HCT116 (cell line): Measurements from ENCODE around the gene ABHD16B. TPM values are rescaled to one million over a fixed set of nuclear protein-coding genes. Genes with fewer than 3 reads are reported as not detected.

Experiments
- ATAC-seq: fragments of 200-7000 bp; cut with Tn5 transposase; 2 replicates; pipeline ENCODE4 v1.9.1; 2020; ENCODE audit warnings: mild to moderate bottlenecking, moderate library complexity
- BruUV-seq: library from RNA; stranded (reverse); fragments of 400-500 nt; replicated peaks from 2 replicates; lab custom pipeline; 2021; lab: Mats Ljungman, UMichigan
- CTCF ChIA-PET: fragments of 300-600 bp; sonication (Branson Sonifier 250); formaldehyde crosslinking; loops from one replicate; lab custom pipeline; 2021; ENCODE audit warnings: antibody characterized with exemption; lab: Charles Lee
- POLR2A ChIA-PET: fragments of 300-600, 350-600 bp; sonication (Branson Sonifier 250); formaldehyde crosslinking; loops from one replicate; lab custom pipeline; 2021; ENCODE audit warnings: antibody characterized with exemption; lab: Charles Lee
- RAD21 ChIA-PET, 2 experiments: fragments of 300-600 bp; sonication (Branson Sonifier 250); formaldehyde crosslinking; loops; one replicate each; lab custom pipeline; 2023; ENCODE audit warnings: low total read pairs in 2 of 2; ENCODE audit not compliant: uncharacterized antibody in 2 of 2, unreplicated experiment in 2 of 2, low non-redundant PET in 1 of 2; lab: Charles Lee
- DNase-seq: peaks from one replicate; pipeline ENCODE4 v3.0.0-alpha.2; 2010; ENCODE audit warnings: low read depth, low spot score
- H2AFZ ChIP-seq: fragments of 200-600 bp; shearing (Covaris generic), sonication (generic); 2 replicates; pipeline ENCODE4 v1.6.1; 2017; ENCODE audit warnings: low read depth, mixed run types, mixed read lengths, antibody characterized with exemption, low read length; ENCODE audit not compliant: poor library complexity, severe bottlenecking
- H3K27ac ChIP-seq: 2 replicates; pipeline ENCODE4 v1.5.1; 2012; ENCODE audit warnings: low read depth, low read length
- H3K27me3 ChIP-seq: fragments of 200-600 bp; sonication (generic); 2 replicates; pipeline ENCODE4 v1.6.1; 2016; ENCODE audit warnings: mixed run types, low read length, mixed read lengths; ENCODE audit not compliant: insufficient read depth
- H3K36me3 ChIP-seq, 2 experiments: fragments of 200-500 bp in 1 of 2; fragments of 200-600 bp in 1 of 2; sonication (Bioruptor generic) in 1 of 2; sonication (generic) in 1 of 2; 2 replicates each; pipeline versions ENCODE4 v1.5.1 to v1.6.1; 2014 to 2016; ENCODE audit warnings: low read length in 2 of 2, inconsistent platforms in 1 of 2, mixed read lengths in 1 of 2, mixed run types in 1 of 2; ENCODE audit not compliant: insufficient read depth in 2 of 2, control insufficient read depth in 1 of 2
- H3K4me1 ChIP-seq, 2 experiments: fragments of 200-600 bp in 1 of 2; sonication (generic) in 1 of 2; 2 replicates each; pipeline versions ENCODE4 v1.5.1 to v1.6.1; 2012 to 2017; ENCODE audit warnings: low read length in 2 of 2, inconsistent platforms in 1 of 2, mild to moderate bottlenecking in 1 of 2, mixed read lengths in 1 of 2, mixed run types in 1 of 2, moderate library complexity in 1 of 2; ENCODE audit not compliant: insufficient read depth in 2 of 2, control insufficient read depth in 1 of 2
- H3K4me2 ChIP-seq: fragments of 200-600 bp; sonication (generic); 2 replicates; pipeline ENCODE4 v1.6.1; 2017; ENCODE audit warnings: mixed run types, low read length, mixed read lengths
- H3K4me3 ChIP-seq, 2 experiments: fragments of 200-600 bp in 1 of 2; sonication (generic) in 1 of 2; replicated peaks in 1 of 2; 2 replicates each; pipeline ENCODE4 v1.5.1; 2011 to 2016; ENCODE audit warnings: low read length in 2 of 2, control low read depth in 1 of 2, low read depth in 1 of 2, mild to moderate bottlenecking in 1 of 2, mixed read lengths in 1 of 2, mixed run types in 1 of 2
- H3K79me2 ChIP-seq: fragments of 200-600 bp; sonication (generic); 2 replicates; pipeline ENCODE4 v1.6.1; 2017; ENCODE audit warnings: mild to moderate bottlenecking, mixed run types, low read length, moderate library complexity, mixed read lengths; ENCODE audit not compliant: insufficient read depth
- H3K9ac ChIP-seq: fragments of 200-600 bp; sonication (generic); 2 replicates; pipeline ENCODE4 v1.6.1; 2016; ENCODE audit warnings: low read length, mixed read lengths
- H3K9me2 ChIP-seq: fragments of 200-600 bp; sonication (generic), shearing (Covaris generic); 2 replicates; pipeline ENCODE4 v1.6.1; 2017; ENCODE audit warnings: mixed run types, mild to moderate bottlenecking, moderate library complexity; ENCODE audit not compliant: insufficient read depth
- H3K9me3 ChIP-seq, 2 experiments: fragments of 200-500 bp in 1 of 2; fragments of 200-600 bp in 1 of 2; sonication (Bioruptor generic) in 1 of 2; sonication (generic) in 1 of 2; 2 replicates each; pipeline ENCODE4 v1.6.1; 2014 to 2017; ENCODE audit warnings: low read length in 2 of 2, mixed read lengths in 2 of 2, inconsistent platforms in 1 of 2, low read depth in 1 of 2, mild to moderate bottlenecking in 1 of 2, mixed run types in 1 of 2, moderate library complexity in 1 of 2; ENCODE audit not compliant: control insufficient read depth in 1 of 2, insufficient read depth in 1 of 2
- H4K20me1 ChIP-seq: fragments of 200-600 bp; sonication (generic), shearing (Covaris generic); 2 replicates; pipeline ENCODE4 v1.6.1; 2017; ENCODE audit warnings: mixed run types, mild to moderate bottlenecking, moderate library complexity; ENCODE audit not compliant: insufficient read depth
- CBX3 ChIP-seq: IDR thresholded peaks from 2 replicates; pipeline ENCODE4 v1.6.1; 2012; ENCODE audit warnings: low read depth
- CEBPB ChIP-seq: IDR thresholded peaks from 2 replicates; pipeline ENCODE4 v1.6.1; 2012; ENCODE audit warnings: low read depth
- EGR1 ChIP-seq: IDR thresholded peaks from 2 replicates; pipeline ENCODE4 v1.6.1; 2012; ENCODE audit warnings: low read depth
- EZH2 ChIP-seq: fragments of 200-600 bp; sonication (generic); IDR thresholded peaks from 2 replicates; pipeline ENCODE4 v1.6.1; 2017; ENCODE audit warnings: antibody characterized with exemption, mixed run types
- FOSL1 ChIP-seq: IDR thresholded peaks from 2 replicates; pipeline ENCODE4 v1.6.1; 2012; ENCODE audit warnings: low read depth
- JUND ChIP-seq: IDR thresholded peaks from 2 replicates; pipeline ENCODE4 v1.6.1; 2012
- POLR2A ChIP-seq: IDR thresholded peaks from 2 replicates; pipeline ENCODE4 v1.7.0; 2011; ENCODE audit warnings: borderline replicate concordance; ENCODE audit not compliant: insufficient read depth, insufficient read length; ENCODE audit errors: extremely low read depth
- POLR2AphosphoS5 ChIP-seq: IDR thresholded peaks from 2 replicates; pipeline ENCODE4 v1.6.1; 2011; ENCODE audit warnings: mild to moderate bottlenecking, low read depth, low read length, moderate library complexity
- RAD21 ChIP-seq: IDR thresholded peaks from 2 replicates; pipeline ENCODE4 v1.6.1; 2012; ENCODE audit warnings: low read depth, mild to moderate bottlenecking
- SIN3A ChIP-seq: IDR thresholded peaks from 2 replicates; pipeline ENCODE4 v1.6.1; 2012; ENCODE audit warnings: low read depth
- SP1 ChIP-seq: IDR thresholded peaks from 2 replicates; pipeline ENCODE4 v1.6.1; 2012; ENCODE audit warnings: low read depth
- SRF ChIP-seq: IDR thresholded peaks from 2 replicates; pipeline ENCODE4 v1.6.1; 2012; ENCODE audit warnings: low read depth
- TCF7L2 ChIP-seq: IDR thresholded peaks from 2 replicates; pipeline ENCODE4 v1.7.0; 2011; ENCODE audit warnings: borderline replicate concordance, inconsistent platforms; ENCODE audit not compliant: insufficient read depth, insufficient read length; ENCODE audit errors: extremely low read depth
- YY1 ChIP-seq: IDR thresholded peaks from 2 replicates; pipeline ENCODE4 v1.6.1; 2011; ENCODE audit warnings: low read length, low read depth, moderate library complexity, mild to moderate bottlenecking; ENCODE audit not compliant: insufficient replicate concordance; ENCODE audit errors: extremely low read depth
- intact Hi-C: fragments of 100-400 bp; cut with micrococcal nuclease; formaldehyde crosslinking; loops from 2 replicates; pipeline ENCODE4 v1.10.0; 2022
- total RNA-seq: library from RNA; stranded (reverse); gene quantifications from one replicate; pipeline ENCODE4 v1.2.1, GENCODE V29; 2021; ENCODE audit not compliant: unreplicated experiment
- TF ChIP-seq, protein P1 (sequence below): IDR thresholded peaks from 2 replicates; pipeline ENCODE4 v1.6.1; 2012
- TF ChIP-seq, protein P2 (sequence below), 3 experiments: fragments of 200-600 bp in 1 of 3; sonication (generic) in 1 of 3; IDR thresholded peaks in 2 of 3; conservative IDR thresholded peaks in 1 of 3; 2 replicates each; pipeline ENCODE4 v1.5.1; 2012 to 2017; ENCODE audit warnings: low read depth in 2 of 3, low read length in 2 of 3, antibody characterized with exemption in 1 of 3, borderline replicate concordance in 1 of 3, control low read depth in 1 of 3, mild to moderate bottlenecking in 1 of 3, mixed read lengths in 1 of 3, mixed run types in 1 of 3, moderate library complexity in 1 of 3; ENCODE audit not compliant: insufficient read depth in 1 of 3
- TF ChIP-seq, protein P3 (sequence below): IDR thresholded peaks from 2 replicates; pipeline ENCODE4 v1.6.1; 2012

The ABHD16B gene
- total RNA-seq, 1 experiment from 2014 or later = not detected

DNA sequence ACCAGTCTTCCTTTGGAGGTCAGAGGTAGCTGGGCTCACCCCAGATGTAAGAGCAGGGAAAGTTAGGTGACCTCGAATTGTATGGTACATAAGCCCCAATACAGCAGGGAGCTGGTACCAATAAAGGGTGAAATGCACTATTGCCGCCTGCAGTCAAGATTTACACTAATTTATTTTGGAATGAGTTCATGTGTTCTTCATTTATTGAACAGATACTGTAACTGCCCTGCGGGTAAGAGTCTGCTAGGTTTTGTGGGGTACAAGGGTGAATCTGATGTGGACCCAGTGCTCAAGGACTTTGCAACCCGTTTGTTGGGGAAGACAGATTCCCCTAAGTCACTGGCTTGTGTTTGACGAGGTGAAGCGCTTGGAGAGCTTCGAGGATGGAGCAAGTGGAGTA is 31.1 kb downstream of the ABHD16B start:
- POLR2A ChIA-PET = no interaction called here
- no peak overlapping the region for H3K4me2 ChIP-seq
- no peak overlapping the region for H2AFZ ChIP-seq

DNA sequence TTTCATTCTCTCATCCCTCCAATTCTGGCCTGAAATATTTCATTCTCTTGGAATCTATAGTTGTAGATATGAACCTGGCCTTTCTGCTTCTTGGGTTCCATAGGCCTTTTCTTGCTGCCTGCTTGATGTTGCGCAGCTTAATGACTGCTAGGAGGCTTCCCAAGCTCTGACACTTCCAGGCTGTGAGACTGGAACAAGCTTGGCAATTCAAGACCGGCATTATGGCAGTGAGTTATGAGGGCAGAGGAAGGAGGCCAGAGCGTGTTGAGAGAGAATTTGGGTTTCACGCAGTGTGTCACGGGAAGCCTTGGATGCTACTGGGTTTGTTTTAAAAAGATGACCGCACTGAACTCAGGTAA is 32.7 kb downstream of the ABHD16B start:
- Histone ChIP-seq H3K4me1 (peaks cover 11 to 27% of the 10 kb centered on the region in 2 experiments; a peak in 3 of 4 replicates), H3K9ac (peak overlapping the region; percentile 52), H3K27ac (peak overlapping the region; percentile 62), H3K9me3 (no peaks in the 10 kb centered on the region), H2AFZ (no peak overlapping the region), H3K36me3 (peaks cover 18 to 28% of the 10 kb centered on the region in 2 experiments; a peak in 3 of 4 replicates), H3K27me3 (no peaks in the 10 kb centered on the region), H4K20me1 (peaks cover 14% of the 10 kb centered on the region; the same call in 1 of the 2 replicates), H3K4me2 (peak overlapping the region; percentile 91), H3K79me2 (peaks cover 51% of the 10 kb centered on the region), H3K4me3 (peak overlapping the region; percentile 48 to 61; a peak in 3 of 4 replicates), H3K9me2 (no peaks in the 10 kb centered on the region)
- ChIA-PET CTCF (interaction anchor here (1.0 kb wide), 1 partner anchor 29 kb away, joined by 3 read pairs; the partner anchor contains the start of gene TPD52L2), POLR2A (interaction anchor here (1.8 kb wide), 1 partner anchor 29 kb away, joined by 4 read pairs; the partner anchor contains the start of gene TPD52L2), RAD21 (no interaction called here)
- intact Hi-C loops = no loop called here
- BruUV-seq = no TSS peak
- DNase-seq (no peak), ATAC-seq (no peak)
- no peak for TF ChIP-seq EGR1
- TF ChIP-seq JUND = no peak
- TF ChIP-seq, protein P1, sequence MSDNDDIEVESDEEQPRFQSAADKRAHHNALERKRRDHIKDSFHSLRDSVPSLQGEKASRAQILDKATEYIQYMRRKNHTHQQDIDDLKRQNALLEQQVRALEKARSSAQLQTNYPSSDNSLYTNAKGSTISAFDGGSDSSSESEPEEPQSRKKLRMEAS = no peak
- no peak for TF ChIP-seq FOSL1
- TF ChIP-seq CEBPB = no peak
- no peak for TF ChIP-seq TCF7L2
- no peak for TF ChIP-seq POLR2A
- no peak for TF ChIP-seq SRF
- no peak for TF ChIP-seq CBX3
- no peak for TF ChIP-seq POLR2AphosphoS5
- TF ChIP-seq SP1 = no peak
- TF ChIP-seq, protein P2, sequence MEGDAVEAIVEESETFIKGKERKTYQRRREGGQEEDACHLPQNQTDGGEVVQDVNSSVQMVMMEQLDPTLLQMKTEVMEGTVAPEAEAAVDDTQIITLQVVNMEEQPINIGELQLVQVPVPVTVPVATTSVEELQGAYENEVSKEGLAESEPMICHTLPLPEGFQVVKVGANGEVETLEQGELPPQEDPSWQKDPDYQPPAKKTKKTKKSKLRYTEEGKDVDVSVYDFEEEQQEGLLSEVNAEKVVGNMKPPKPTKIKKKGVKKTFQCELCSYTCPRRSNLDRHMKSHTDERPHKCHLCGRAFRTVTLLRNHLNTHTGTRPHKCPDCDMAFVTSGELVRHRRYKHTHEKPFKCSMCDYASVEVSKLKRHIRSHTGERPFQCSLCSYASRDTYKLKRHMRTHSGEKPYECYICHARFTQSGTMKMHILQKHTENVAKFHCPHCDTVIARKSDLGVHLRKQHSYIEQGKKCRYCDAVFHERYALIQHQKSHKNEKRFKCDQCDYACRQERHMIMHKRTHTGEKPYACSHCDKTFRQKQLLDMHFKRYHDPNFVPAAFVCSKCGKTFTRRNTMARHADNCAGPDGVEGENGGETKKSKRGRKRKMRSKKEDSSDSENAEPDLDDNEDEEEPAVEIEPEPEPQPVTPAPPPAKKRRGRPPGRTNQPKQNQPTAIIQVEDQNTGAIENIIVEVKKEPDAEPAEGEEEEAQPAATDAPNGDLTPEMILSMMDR (IDR thresholded peaks at IDR 0.05 in 2 of 3, conservative IDR thresholded peaks at IDR 0.05 in 1 of 3; ENCODE audit: borderline replicate concordance in 1 of 3, insufficient read depth in 1 of 3, low read depth in 2 of 3, low read length in 2 of 3) = no peak
- no peak for TF ChIP-seq RAD21
- TF ChIP-seq, protein P3, sequence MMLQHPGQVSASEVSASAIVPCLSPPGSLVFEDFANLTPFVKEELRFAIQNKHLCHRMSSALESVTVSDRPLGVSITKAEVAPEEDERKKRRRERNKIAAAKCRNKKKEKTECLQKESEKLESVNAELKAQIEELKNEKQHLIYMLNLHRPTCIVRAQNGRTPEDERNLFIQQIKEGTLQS = no peak
- no peak for TF ChIP-seq YY1

More for the DNA sequence above, 31.1 kb downstream of the ABHD16B start:
- ATAC-seq = no peak
- ChIA-PET CTCF (no interaction called here), RAD21 (no interaction called here)
- Histone ChIP-seq H3K9me3 (no peaks in the 10 kb centered on the region), H3K27me3 (no peaks in the 10 kb centered on the region), H3K4me3 (no peak overlapping the region), H3K4me1 (peaks cover 11 to 26% of the 10 kb centered on the region in 2 experiments; a peak in 3 of 4 replicates), H4K20me1 (peaks cover 8% of the 10 kb centered on the region; the same call in 1 of the 2 replicates), H3K27ac (0 out of 2 replicates have a peak overlapping the region, but pooled peaks have one; percentile 15), H3K9ac (no peak overlapping the region), H3K36me3 (peaks cover 18 to 39% of the 10 kb centered on the region in 2 experiments; a peak in 3 of 4 replicates), H3K9me2 (no peaks in the 10 kb centered on the region), H3K79me2 (peaks cover 43% of the 10 kb centered on the region)
- intact Hi-C loops = no loop called here
- TF ChIP-seq JUND (no peak), SRF (no peak), POLR2AphosphoS5 (peak; percentile 19; the same call in 1 of the 2 replicates), SIN3A (no peak), EZH2 (no peak), SP1 (no peak), RAD21 (no peak)
- BruUV-seq = no TSS peak
- DNase-seq = no peak
